Stimulated activated CD4-positive, alpha-beta T cell treated with anti-CD3 and anti-CD28 coated beads, Interleukin-4, amount 100 ng/mL, for 4 hours (primary cell): ENCODE data around the gene CD4.

ENCODE experiments used
- DNase-seq, 2 experiments: peaks; one replicate each; pipeline ENCODE4 v3.0.0-alpha.2; 2020

CD4 gene

GRCh38 chr12:6778574-6779550 is 10.5 kb upstream of the CD4 start:
- DNase-seq: peak; percentile 81 to 84

DNA sequence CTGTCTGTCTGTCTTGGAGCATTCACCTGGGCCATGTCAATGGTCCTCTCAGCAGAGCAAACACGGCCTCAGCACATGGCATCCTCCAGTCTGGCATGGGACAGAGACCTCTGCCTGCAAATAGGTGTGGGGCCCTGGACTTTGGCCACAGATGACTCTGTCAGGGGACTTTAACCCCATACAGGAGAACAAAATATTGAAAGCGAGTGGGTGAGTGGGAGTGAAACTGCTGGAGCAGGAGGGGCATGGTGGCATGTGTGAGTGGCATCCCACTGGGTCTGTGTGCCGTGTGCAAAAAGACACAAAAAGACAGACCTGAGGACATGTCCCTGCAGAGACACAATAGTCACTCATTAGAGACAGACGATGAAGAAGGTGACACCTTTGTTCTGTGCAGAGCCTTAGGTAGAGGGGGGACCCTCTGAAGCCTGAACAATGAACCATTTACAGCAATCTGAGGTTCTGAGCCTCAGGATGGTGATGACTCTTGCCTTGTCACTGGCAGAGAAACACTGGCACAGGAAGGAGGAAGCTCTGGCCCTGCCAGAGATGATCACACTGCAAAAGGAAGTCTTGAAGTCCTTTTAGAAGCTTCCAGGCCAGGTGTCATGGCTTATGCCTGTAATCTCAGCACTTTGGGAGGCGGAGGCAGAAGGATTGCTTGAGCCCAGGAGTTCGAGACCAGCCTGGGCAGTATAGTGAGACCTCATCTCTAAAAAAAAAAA is 9.5 kb upstream of the CD4 start:
- DNase-seq: no peak

- peak in 1 of 2 experiments; percentile 52 for DNase-seq
These were observed 8.8 kb upstream of the CD4 start for GRCh38 chr12:6780573-6780972.

GRCh38 chr12:6782119-6782518 is 7.2 kb upstream of the CD4 start:
- no peak for DNase-seq

DNA sequence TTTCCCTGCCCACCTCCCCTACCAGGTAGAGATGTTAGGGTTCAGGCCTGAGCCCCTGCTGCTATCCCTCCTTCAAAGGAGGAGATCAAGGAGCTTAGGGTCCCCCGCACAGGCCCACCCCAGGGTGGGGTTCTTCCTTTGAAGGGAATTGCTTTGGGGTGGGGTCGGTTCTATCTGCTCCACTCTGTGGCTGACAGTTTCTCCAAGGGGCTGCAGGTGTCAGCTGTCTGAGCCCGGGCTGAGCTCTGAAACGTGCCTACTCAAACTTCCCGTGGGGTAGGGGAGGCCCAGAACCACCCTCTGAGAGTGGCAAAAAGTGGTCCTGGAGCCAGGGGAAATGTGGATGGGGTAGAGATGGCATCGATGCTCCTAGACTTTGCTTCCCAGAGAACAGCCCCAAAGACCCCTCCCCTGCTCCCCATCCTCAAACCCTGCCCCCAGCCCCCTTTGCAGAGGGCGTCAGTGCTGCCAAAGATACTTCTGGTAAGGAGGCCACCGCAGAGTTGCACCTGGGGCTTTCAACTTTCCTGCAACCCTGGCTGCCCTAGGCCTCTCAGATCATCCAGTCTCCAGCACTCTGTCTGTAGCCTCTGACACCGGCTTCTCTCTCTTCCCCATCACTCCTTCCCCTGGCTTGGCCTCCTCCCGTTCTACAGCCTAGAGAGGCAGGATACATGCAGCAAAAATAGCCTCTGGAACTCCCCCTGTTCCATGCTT is 6.3 kb upstream of the CD4 start:
- DNase-seq: no peak

DNA sequence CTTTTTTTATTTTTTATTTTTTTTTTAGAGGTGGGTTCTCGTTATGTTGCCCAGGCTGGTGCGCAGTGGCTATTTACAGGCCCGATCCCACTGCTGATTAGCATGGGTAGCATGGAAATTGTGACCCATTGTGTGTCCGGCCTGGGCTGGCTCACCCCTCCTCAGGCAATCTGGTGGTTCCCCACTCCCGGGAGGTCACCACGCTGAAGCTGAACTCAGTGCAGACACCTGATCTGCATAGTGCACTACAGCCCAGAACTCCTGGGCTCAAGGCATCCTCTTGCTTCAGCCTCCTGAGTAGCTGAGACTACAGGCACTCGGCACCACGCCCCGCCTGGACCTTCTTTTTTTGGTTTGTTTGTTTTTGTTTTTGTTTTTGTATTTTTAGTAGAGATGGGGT is 5.5 kb upstream of the CD4 start:
- no peak for DNase-seq

DNA sequence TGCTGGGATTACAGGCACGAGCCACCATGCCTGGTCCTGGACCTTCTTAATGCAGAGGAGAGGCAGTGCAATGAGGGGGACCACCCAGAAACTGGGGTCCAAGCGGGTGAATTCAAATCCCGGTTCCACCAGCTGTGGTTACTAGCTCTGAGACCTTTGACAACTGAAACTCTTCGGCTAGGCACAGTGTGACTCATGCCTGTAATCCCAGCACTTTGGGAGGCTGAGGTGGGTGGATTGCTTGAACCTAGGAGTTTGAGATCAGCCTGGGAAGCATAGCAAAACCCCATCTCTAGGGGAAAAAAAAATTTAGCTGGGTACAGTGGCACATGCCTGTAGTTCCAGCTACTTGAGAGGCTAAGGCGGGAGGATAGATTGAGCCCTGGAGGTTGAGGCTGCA is 5.0 kb upstream of the CD4 start:
- no peak for DNase-seq

GRCh38 chr12:6784761-6785160 is 4.6 kb upstream of the CD4 start:
- no peak for DNase-seq

DNA sequence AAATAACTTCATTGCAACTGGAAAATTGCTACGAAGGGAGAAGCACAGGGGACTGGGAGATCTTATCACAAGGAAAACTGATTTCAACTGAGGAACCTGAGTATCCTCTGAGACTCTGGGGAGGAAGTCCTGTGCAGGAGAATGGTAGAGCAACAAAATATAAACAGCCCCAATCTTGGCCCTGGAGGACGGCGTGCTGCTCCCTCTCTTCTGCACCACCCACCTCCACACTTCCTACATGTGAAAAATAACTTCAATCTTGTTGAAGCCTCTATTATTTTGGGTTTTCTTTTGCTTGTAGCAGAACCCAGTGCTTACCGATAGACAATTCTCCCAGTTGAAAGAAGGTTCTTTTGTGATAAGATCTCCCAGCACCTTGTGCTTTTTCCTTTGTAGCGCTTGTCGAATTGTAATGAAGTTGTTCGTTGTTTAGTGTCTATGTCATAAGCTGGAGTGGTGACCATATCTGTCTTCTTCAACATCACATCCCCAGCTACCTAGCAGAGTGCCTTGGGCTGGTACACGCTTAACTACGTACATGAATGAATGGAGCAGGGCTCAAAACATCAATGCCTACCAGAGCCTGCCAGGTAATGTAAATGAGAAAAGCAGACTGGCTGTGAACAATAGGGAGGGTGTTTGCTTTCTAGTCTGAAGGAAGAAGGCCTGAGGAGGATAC is 2.8 kb upstream of the CD4 start:
- DNase-seq: no peak

DNA sequence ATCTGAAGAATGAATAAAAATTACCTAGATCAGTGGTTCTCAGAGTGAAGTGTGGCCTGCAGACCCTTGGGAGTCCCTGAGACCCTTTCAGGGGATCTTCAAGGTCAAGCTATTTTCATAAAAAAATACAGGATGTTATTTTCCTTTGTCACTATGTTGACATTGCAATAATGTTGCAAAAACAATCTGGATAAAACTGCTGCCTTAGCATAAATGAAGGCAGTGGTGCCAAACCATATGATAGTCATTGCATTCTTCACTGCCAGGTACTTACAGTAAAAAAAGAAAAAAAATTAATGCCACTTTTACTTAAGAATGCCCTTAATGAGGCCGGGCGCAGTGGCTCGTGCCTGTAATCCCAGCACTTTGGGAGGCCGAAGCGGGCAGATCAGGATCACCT is 2.0 kb upstream of the CD4 start:
- no peak for DNase-seq

DNA sequence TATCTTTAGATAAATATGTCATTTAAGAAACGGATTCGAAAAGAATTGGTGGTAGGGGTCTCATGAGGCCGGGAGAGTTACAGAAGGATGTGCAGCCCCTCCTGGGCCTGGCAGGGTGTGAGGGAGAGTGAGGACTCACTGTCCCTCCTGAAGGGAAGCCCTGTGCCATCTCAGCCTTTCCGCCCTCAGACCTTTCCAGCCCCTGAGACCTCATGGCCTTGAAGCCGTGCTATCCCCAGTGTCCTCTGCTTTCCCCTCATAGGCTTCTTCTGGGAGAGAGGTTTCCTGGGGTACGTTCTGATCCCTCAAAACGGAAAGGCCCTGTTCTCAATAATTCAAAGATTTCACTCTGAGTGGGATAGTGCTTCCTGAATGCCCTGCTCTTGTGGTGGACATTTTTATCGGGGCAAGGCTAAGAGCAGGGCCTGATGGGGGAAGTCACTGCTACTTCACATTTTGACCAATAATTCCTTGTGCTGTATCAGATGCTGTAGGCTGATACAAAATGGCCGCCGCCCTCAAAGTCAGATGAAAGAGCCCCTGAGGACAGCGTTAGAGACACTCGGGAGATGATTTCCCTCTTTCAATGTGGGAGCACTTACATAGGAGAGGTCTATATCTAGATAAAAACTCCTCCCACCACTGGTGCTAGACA is 1.3 kb downstream of the CD4 start:
- DNase-seq: peak in 1 of 2 experiments; percentile 31

GRCh38 chr12:6791931-6792520 is 2.7 kb downstream of the CD4 start:
- DNase-seq: no peak

GRCh38 chr12:6792522-6793201 is 3.3 kb downstream of the CD4 start:
- no peak for DNase-seq

DNA sequence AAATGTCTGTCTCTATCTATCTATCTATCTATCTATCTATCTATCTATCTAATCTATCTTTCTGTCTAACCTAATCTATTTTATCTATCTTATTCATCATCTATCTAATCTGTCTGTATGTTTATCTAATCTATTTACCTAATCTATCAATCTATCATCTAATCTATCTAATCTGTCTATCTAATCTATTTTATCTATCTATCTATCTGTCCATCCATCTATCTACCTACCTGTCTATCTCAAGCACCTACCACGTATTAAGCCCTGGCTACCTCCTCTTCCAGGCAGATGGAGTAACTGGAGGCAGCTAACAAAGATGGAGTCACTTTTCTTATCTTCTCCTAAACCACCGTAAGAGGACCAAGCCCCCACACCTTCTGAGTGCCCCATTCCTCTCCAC is 5.8 kb downstream of the CD4 start:
- DNase-seq: no peak

DNA sequence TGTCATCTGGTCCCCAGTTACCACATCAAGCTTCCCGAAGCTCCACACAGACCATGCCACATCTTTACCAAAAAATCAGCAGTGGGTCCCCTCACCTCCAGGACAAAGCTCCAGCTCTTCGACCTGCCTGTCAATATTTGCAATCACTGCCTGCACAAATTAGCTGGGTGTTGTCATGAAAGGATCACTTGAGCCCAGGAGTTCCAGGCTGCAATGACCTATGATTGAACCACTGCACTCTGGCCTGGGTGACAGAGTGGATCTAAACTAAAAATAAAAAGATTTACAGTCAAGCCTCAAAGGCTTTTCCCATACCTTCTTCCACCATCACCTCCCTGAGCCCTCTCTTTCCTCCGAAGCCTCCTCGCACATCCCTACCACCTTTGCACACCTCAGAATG is 7.2 kb downstream of the CD4 start:
- no peak for DNase-seq

- DNase-seq: no peak
These were observed 9.8 kb downstream of the CD4 start for GRCh38 chr12:6799147-6799546.

GRCh38 chr12:6807170-6807569 is 17.8 kb downstream of the CD4 start:
- DNase-seq: no peak

DNA sequence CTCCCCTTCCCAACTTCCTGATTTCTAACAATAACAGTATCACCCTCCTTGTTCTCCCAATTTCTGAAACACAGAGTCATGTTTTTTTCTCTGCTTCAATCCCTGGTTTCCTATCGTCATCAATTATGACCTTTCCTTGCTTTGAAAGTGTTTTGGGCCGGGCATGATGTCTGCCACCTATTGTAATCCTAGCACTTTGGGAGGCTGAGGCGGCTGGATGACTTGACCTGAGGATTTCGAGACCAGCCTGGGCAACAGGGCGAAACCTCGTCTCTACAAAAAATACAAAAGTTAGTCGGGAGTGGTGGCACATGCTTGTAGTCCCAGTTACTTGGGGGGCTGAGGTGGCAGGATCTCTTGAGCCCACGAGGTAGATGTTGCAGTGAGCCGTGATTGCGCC is 19.7 kb downstream of the CD4 start:
- no peak for DNase-seq

DNA sequence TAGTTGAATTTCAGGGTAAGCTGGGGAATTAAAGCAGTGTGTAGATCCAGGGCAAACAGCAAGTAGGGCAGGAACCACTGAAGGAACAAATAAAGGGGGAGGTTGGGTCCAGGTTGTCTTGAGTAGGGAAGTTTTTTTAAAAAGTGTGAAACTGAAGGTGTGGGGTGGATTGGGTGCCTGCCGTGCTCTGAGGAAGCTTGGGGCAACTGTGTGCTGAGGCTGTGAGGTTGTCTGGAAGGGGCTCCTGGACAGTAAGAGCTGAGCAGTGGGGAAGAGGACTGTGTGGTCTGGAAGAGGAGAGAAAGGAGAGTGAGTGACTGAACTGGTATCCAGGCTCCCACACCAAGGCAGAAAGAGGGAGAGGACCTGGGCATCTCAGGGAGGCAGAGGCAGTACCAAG is 21.4 kb downstream of the CD4 start:
- DNase-seq: no peak

DNA sequence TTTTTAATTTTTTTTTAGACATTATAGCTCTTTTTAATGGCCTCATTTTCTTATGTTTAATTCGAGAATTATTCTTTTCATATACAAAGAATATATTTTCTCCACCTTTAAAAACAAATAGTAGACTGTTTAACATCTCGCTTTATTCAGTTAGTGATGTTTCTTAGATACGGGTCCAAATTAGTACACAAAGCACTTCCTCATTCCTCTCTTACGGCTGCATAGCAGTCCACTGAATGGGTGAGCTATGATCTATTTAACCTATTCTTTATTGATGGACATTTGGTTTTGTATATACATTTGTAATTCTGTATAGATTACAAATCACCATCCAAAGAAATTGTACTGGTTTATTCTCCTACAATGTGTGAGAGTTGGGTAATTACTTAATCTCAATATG is 24.0 kb downstream of the CD4 start:
- no peak for DNase-seq

GRCh38 chr12:6816598-6816997 is 27.3 kb downstream of the CD4 start:
- DNase-seq: no peak
